ENCODE data around the gene IL20RA.
A peak's percentile ranks its signal among the peaks of the same experiment; 100 is the strongest.
"Not testable (repeated sequence)": the region's sequence is repeated elsewhere in the genome, so short reads cannot be mapped to it uniquely, and the experiment has no call there.

The IL20RA gene

GRCh38 chr6:137005073-137005472 is 39.7 kb downstream of the IL20RA start:
- DNase-seq = no peak

- no peak for DNase-seq
Measured at GRCh38 chr6:137002505-137002904, 42.3 kb downstream of the IL20RA start.

GRCh38 chr6:137001977-137002302 is 42.8 kb downstream of the IL20RA start:
- DNase-seq = no peak

GRCh38 chr6:137001299-137001976 is 43.3 kb downstream of the IL20RA start:
- DNase-seq = no peak

- no peak for DNase-seq
Measured at GRCh38 chr6:137000825-137001224, 43.9 kb downstream of the IL20RA start.

GRCh38 chr6:136995521-136995920 is 49.2 kb downstream of the IL20RA start:
- no peak for DNase-seq

GRCh38 chr6:136994782-136995181 is 50.0 kb downstream of the IL20RA start:
- DNase-seq = no peak

GRCh38 chr6:136992113-136992512 is 52.7 kb downstream of the IL20RA start:
- DNase-seq = no peak

GRCh38 chr6:136991646-136992045 is 53.1 kb downstream of the IL20RA start:
- no peak for DNase-seq

- peak; percentile 37 for DNase-seq
Measured at GRCh38 chr6:136990754-136991153, 54.0 kb downstream of the IL20RA start.

- DNase-seq = no peak
Measured at GRCh38 chr6:136990242-136990578, 54.6 kb downstream of the IL20RA start.

- peak; percentile 69 for DNase-seq
Measured at GRCh38 chr6:136989571-136990241, 55.1 kb downstream of the IL20RA start.

GRCh38 chr6:136987526-136987925 is 57.2 kb downstream of the IL20RA start:
- no peak for DNase-seq

GRCh38 chr6:136985502-136985901 is 59.3 kb downstream of the IL20RA start:
- no peak for DNase-seq

- DNase-seq = no peak
Measured at GRCh38 chr6:136984578-136984977, 60.2 kb downstream of the IL20RA start.

- no peak for DNase-seq
Measured at GRCh38 chr6:136983687-136984086, 61.1 kb downstream of the IL20RA start.

- DNase-seq = no peak
Measured at GRCh38 chr6:136982928-136983327, 61.8 kb downstream of the IL20RA start.

- no peak for DNase-seq
Measured at GRCh38 chr6:136980070-136980469, 64.7 kb downstream of the IL20RA start.

- DNase-seq = no peak
Measured at GRCh38 chr6:136979206-136979605, 65.6 kb downstream of the IL20RA start.

GRCh38 chr6:136977075-136977474 is 67.7 kb downstream of the IL20RA start:
- no peak for DNase-seq

GRCh38 chr6:136975089-136975715 is 69.6 kb downstream of the IL20RA start:
- no peak for DNase-seq

- DNase-seq = not testable (repeated sequence)
Measured at GRCh38 chr6:136973781-136974180, 71.0 kb downstream of the IL20RA start.

GRCh38 chr6:136971609-136972008 is 73.2 kb downstream of the IL20RA start:
- no peak for DNase-seq

- no peak for DNase-seq
Measured at GRCh38 chr6:136969930-136970329, 74.8 kb downstream of the IL20RA start.

- DNase-seq = no peak
Measured at GRCh38 chr6:136969433-136969832, 75.3 kb downstream of the IL20RA start.

Data from eye (tissue), 1 donor.